HepG2 (cell line): ENCODE results near the gene RPS10. TPM values are rescaled to one million over a fixed set of nuclear protein-coding genes. Genes with fewer than 3 reads are reported as not detected.

Source experiments
- CENPT ChIP-seq: sonication (generic); formaldehyde crosslinking; IDR thresholded peaks from 2 replicates; pipeline ENCODE4 v1.8.0; 2022; ENCODE audit warnings: low read depth, mild to moderate bottlenecking, moderate library complexity, missing genetic modification reagents
- DNMT3B ChIP-seq: conservative IDR thresholded peaks from 2 replicates; pipeline ENCODE4 v1.6.1; 2016; ENCODE audit warnings: missing biosample characterization, control low read depth
- FOXA3 ChIP-seq: IDR thresholded peaks from 2 replicates; pipeline ENCODE4 v1.6.1; 2016; ENCODE audit warnings: missing genetic modification reagents, missing compliant biosample characterization
- HCFC1 ChIP-seq: fragments of 150-350 bp; IDR thresholded peaks from 2 replicates; pipeline ENCODE4 v1.6.1; 2014; ENCODE audit warnings: low read depth, low read length
- HMGA1 ChIP-seq: sonication (generic); formaldehyde crosslinking; conservative IDR thresholded peaks from 2 replicates; pipeline ENCODE4 v1.4.0; 2020; ENCODE audit warnings: missing genetic modification reagents
- MAF1 ChIP-seq: sonication (generic); formaldehyde crosslinking; IDR thresholded peaks from 2 replicates; pipeline ENCODE4 v1.5.0; 2020; ENCODE audit warnings: missing genetic modification reagents, borderline replicate concordance
- PCBP1 ChIP-seq: fragments of 200-400 bp; formaldehyde crosslinking; IDR thresholded peaks from 2 replicates; pipeline ENCODE4 v1.6.1; 2017; ENCODE audit warnings: mild to moderate bottlenecking, low read depth, low read length, borderline replicate concordance
- SAFB2 ChIP-seq: sonication (generic); formaldehyde crosslinking; IDR thresholded peaks from 2 replicates; pipeline ENCODE4 v1.5.1; 2020; ENCODE audit warnings: missing genetic modification reagents, low read depth, mild to moderate bottlenecking, borderline replicate concordance
- SIN3A ChIP-seq: IDR thresholded peaks from 2 replicates; pipeline ENCODE4 v1.6.1; 2011; ENCODE audit warnings: low read depth, mild to moderate bottlenecking, control low read depth, low read length, borderline replicate concordance
- SNRNP70 ChIP-seq: fragments of 200-400 bp; formaldehyde crosslinking; IDR thresholded peaks from 2 replicates; pipeline ENCODE4 v1.6.1; 2017; ENCODE audit warnings: mild to moderate bottlenecking, low read depth, low read length, moderate library complexity
- ZNF343 ChIP-seq: sonication (generic); formaldehyde crosslinking; IDR thresholded peaks from 2 replicates; pipeline ENCODE4 v1.4.0; 2020; ENCODE audit warnings: mild to moderate bottlenecking, missing genetic modification reagents
- ZNF563 ChIP-seq: sonication (generic); formaldehyde crosslinking; IDR thresholded peaks from 2 replicates; pipeline ENCODE4 v1.8.0; 2022; ENCODE audit warnings: mild to moderate bottlenecking, moderate library complexity, missing genetic modification reagents
- polyA plus RNA-seq, 8 experiments: library from polyadenylated mRNA; depleted of rRNA in 3 of 8; stranded (reverse) in 7 of 8; unstranded in 1 of 8; fragments of >200 nt; fragmentation: Illumina TruSeq in 4 of 8; extraction: Trizol in 4 of 8; gene quantifications; 2 replicates each; pipeline versions ENCODE4 v1.2.1 to v1.2.3, GENCODE V29; 2011 to 2016; ENCODE audit warnings: low read depth in 4 of 8, missing spikeins in 1 of 8, mixed read lengths in 1 of 8; ENCODE audit not compliant: insufficient read depth in 1 of 8
- total RNA-seq, 5 experiments: library from RNA; depleted of rRNA; stranded (reverse); fragments of >200 nt; fragmentation: Illumina TruSeq; extraction: Trizol; gene quantifications; 2 replicates each; pipeline ENCODE4 v1.2.3, GENCODE V29; 2016; ENCODE audit warnings: low read depth in 1 of 5
- TF ChIP-seq, protein P1 (sequence below): sonication (generic); formaldehyde crosslinking; IDR thresholded peaks from 2 replicates; pipeline ENCODE4 v1.9.0; 2021; ENCODE audit warnings: missing genetic modification reagents, borderline replicate concordance
- TF ChIP-seq, protein P2 (sequence below): IDR thresholded peaks from 2 replicates; pipeline ENCODE4 v1.6.1; 2012; ENCODE audit warnings: inconsistent platforms
- TF ChIP-seq, protein P3 (sequence below): sonication (generic); formaldehyde crosslinking; IDR thresholded peaks from 2 replicates; pipeline ENCODE4 v1.4.0; 2020; ENCODE audit warnings: missing genetic modification reagents
- TF ChIP-seq, protein P4 (sequence below): sonication (generic); formaldehyde crosslinking; IDR thresholded peaks from 2 replicates; pipeline ENCODE4 v1.4.0; 2020; ENCODE audit warnings: mild to moderate bottlenecking, missing genetic modification reagents
- TF ChIP-seq, protein P5 (sequence below): sonication (generic); formaldehyde crosslinking; conservative IDR thresholded peaks from 2 replicates; pipeline ENCODE4 v1.8.0; 2022; ENCODE audit warnings: low read depth, missing genetic modification reagents
- TF ChIP-seq, protein P6 (sequence below): sonication (generic); formaldehyde crosslinking; IDR thresholded peaks from 2 replicates; pipeline ENCODE4 v1.4.0; 2020; ENCODE audit warnings: missing genetic modification reagents, low read depth, mild to moderate bottlenecking, borderline replicate concordance
- TF ChIP-seq, protein P7 (sequence below): sonication (generic); formaldehyde crosslinking; IDR thresholded peaks from 2 replicates; pipeline ENCODE4 v1.4.0; 2020; ENCODE audit warnings: missing genetic modification reagents

Gene RPS10
- total and polyA plus RNA-seq, 2 of the 13 experiments (the other 11 are each of a cell fraction or from before 2014, with no cell fraction given) = 2,909 to 4,648 TPM

DNA sequence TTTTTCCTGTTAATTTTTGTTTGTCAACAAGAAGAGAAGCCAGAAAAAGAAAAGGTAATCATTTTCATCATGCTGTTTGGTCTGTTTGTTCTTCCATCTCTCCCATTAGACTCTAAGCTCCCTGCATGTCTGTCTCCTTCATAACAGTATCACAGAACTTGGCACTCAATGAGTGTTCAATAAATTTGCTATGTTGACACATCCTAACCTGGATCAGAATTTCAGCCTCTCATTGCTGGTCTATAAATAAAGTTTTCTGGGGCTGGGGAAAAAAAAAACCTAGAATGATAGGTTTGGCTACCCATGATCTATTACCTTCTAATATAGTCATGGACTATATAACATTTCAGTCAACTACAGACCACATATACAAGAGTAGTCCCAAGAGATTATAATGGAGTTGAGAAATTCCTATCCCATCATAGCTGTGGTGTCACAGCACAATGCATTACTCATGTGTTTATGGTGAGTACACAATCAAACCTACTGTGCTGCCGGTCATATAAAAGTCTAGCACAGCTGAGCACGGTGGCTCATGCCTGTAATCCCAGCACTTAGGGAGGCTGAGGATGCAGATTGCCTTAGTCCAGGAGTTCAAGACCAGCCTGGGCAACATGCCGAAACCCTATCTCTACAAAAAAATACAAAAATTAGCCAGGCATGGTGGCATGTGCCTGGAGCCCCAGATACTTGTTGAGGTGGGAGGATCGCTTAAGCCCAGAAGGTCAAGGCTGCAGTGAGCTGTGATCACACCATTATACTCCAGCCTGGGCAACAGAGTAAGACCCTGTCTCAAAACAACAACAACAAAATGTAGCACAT is 39.3 kb downstream of the RPS10 start (continued):
- TF ChIP-seq, protein P1, sequence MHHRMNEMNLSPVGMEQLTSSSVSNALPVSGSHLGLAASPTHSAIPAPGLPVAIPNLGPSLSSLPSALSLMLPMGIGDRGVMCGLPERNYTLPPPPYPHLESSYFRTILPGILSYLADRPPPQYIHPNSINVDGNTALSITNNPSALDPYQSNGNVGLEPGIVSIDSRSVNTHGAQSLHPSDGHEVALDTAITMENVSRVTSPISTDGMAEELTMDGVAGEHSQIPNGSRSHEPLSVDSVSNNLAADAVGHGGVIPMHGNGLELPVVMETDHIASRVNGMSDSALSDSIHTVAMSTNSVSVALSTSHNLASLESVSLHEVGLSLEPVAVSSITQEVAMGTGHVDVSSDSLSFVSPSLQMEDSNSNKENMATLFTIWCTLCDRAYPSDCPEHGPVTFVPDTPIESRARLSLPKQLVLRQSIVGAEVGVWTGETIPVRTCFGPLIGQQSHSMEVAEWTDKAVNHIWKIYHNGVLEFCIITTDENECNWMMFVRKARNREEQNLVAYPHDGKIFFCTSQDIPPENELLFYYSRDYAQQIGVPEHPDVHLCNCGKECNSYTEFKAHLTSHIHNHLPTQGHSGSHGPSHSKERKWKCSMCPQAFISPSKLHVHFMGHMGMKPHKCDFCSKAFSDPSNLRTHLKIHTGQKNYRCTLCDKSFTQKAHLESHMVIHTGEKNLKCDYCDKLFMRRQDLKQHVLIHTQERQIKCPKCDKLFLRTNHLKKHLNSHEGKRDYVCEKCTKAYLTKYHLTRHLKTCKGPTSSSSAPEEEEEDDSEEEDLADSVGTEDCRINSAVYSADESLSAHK (CRISPR knock-in tag) = no peak
- TF ChIP-seq, protein P2, sequence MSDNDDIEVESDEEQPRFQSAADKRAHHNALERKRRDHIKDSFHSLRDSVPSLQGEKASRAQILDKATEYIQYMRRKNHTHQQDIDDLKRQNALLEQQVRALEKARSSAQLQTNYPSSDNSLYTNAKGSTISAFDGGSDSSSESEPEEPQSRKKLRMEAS = no peak
- TF ChIP-seq, protein P3, sequence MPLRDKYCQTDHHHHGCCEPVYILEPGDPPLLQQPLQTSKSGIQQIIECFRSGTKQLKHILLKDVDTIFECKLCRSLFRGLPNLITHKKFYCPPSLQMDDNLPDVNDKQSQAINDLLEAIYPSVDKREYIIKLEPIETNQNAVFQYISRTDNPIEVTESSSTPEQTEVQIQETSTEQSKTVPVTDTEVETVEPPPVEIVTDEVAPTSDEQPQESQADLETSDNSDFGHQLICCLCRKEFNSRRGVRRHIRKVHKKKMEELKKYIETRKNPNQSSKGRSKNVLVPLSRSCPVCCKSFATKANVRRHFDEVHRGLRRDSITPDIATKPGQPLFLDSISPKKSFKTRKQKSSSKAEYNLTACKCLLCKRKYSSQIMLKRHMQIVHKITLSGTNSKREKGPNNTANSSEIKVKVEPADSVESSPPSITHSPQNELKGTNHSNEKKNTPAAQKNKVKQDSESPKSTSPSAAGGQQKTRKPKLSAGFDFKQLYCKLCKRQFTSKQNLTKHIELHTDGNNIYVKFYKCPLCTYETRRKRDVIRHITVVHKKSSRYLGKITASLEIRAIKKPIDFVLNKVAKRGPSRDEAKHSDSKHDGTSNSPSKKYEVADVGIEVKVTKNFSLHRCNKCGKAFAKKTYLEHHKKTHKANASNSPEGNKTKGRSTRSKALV (CRISPR knock-in tag) = no peak
- TF ChIP-seq SNRNP70 (no peak), ZNF563 (CRISPR knock-in tag) (no peak), ZNF343 (CRISPR knock-in tag) (no peak), MAF1 (CRISPR knock-in tag) (no peak), HMGA1 (CRISPR knock-in tag) (no peak), SIN3A (no peak), SAFB2 (CRISPR knock-in tag) (no peak), DNMT3B (CRISPR knock-in tag) (no peak), HCFC1 (no peak), FOXA3 (CRISPR knock-in tag) (no peak), PCBP1 (no peak), CENPT (CRISPR knock-in tag) (no peak)
- TF ChIP-seq, protein P4, sequence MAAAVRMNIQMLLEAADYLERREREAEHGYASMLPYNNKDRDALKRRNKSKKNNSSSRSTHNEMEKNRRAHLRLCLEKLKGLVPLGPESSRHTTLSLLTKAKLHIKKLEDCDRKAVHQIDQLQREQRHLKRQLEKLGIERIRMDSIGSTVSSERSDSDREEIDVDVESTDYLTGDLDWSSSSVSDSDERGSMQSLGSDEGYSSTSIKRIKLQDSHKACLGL = no peak
- TF ChIP-seq, protein P5, sequence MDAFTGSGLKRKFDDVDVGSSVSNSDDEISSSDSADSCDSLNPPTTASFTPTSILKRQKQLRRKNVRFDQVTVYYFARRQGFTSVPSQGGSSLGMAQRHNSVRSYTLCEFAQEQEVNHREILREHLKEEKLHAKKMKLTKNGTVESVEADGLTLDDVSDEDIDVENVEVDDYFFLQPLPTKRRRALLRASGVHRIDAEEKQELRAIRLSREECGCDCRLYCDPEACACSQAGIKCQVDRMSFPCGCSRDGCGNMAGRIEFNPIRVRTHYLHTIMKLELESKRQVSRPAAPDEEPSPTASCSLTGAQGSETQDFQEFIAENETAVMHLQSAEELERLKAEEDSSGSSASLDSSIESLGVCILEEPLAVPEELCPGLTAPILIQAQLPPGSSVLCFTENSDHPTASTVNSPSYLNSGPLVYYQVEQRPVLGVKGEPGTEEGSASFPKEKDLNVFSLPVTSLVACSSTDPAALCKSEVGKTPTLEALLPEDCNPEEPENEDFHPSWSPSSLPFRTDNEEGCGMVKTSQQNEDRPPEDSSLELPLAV (CRISPR knock-in tag) = no peak
- TF ChIP-seq, protein P6, sequence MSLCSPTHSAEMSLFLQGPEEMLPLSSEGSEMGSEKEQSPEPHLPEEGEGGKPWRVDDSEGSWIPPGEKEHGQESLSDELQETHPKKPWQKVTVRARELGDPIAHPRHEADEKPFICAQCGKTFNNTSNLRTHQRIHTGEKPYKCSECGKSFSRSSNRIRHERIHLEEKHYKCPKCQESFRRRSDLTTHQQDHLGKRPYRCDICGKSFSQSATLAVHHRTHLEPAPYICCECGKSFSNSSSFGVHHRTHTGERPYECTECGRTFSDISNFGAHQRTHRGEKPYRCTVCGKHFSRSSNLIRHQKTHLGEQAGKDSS (CRISPR knock-in tag) = no peak
- TF ChIP-seq, protein P7, sequence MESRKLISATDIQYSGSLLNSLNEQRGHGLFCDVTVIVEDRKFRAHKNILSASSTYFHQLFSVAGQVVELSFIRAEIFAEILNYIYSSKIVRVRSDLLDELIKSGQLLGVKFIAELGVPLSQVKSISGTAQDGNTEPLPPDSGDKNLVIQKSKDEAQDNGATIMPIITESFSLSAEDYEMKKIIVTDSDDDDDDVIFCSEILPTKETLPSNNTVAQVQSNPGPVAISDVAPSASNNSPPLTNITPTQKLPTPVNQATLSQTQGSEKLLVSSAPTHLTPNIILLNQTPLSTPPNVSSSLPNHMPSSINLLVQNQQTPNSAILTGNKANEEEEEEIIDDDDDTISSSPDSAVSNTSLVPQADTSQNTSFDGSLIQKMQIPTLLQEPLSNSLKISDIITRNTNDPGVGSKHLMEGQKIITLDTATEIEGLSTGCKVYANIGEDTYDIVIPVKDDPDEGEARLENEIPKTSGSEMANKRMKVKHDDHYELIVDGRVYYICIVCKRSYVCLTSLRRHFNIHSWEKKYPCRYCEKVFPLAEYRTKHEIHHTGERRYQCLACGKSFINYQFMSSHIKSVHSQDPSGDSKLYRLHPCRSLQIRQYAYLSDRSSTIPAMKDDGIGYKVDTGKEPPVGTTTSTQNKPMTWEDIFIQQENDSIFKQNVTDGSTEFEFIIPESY (CRISPR knock-in tag) = peak; percentile 11; the same call in 1 of the 2 replicates
